ENCODE results near the gene APOBR. TPM values are rescaled to one million over a fixed set of nuclear protein-coding genes. Genes with fewer than 3 reads are reported as not detected.

The APOBR gene
- total and polyA plus RNA-seq, 2 of the 13 experiments (the other 11 are each of a cell fraction or from before 2014, with no cell fraction given) = 0.03 TPM; not detected in 1

- TF ChIP-seq KIAA2018 (CRISPR knock-in tag; IDR thresholded peaks at IDR 0.05; ENCODE audit: borderline replicate concordance) (no peak), PLRG1 (conservative IDR thresholded peaks at IDR 0.05) (no peak), FOSL1 (CRISPR knock-in tag; IDR thresholded peaks at IDR 0.05; ENCODE audit: borderline replicate concordance) (no peak), SRSF9 (IDR thresholded peaks at IDR 0.05; ENCODE audit: borderline replicate concordance, insufficient read depth, low read depth, low read length, poor library complexity, severe bottlenecking) (no peak), FOXK2 (IDR thresholded peaks at IDR 0.05) (no peak), ZNF225 (CRISPR knock-in tag; IDR thresholded peaks at IDR 0.05) (no peak), ZNF761 (CRISPR knock-in tag; conservative IDR thresholded peaks at IDR 0.05) (no peak), ERF (CRISPR knock-in tag; IDR thresholded peaks at IDR 0.05) (0 out of 2 replicates have a peak, but pooled peaks have one; percentile 27), ZMYM4 (CRISPR knock-in tag; IDR thresholded peaks at IDR 0.05) (peak; percentile 51; the same call in 1 of the 2 replicates), ATF7 (IDR thresholded peaks at IDR 0.05) (no peak), ATF7 (CRISPR knock-in tag; IDR thresholded peaks at IDR 0.05) (no peak), RXRB (CRISPR knock-in tag; IDR thresholded peaks at IDR 0.05; ENCODE audit: borderline replicate concordance) (peak; percentile 62; the same call in 1 of the 2 replicates), HDAC2 (CRISPR knock-in tag; IDR thresholded peaks at IDR 0.05) (peak; percentile 60), ZNF619 (CRISPR knock-in tag; IDR thresholded peaks at IDR 0.05) (no peak), ZEB1 (IDR thresholded peaks at IDR 0.05; ENCODE audit: insufficient replicate concordance, low read depth) (no peak), SCMH1 (CRISPR knock-in tag; IDR thresholded peaks at IDR 0.05; ENCODE audit: borderline replicate concordance) (no peak), RFX1 (IDR thresholded peaks at IDR 0.05) (no peak), SALL2 (CRISPR knock-in tag; IDR thresholded peaks at IDR 0.05) (no peak), ZNF468 (CRISPR knock-in tag; IDR thresholded peaks at IDR 0.05) (no peak), ZNF788 (CRISPR knock-in tag; IDR thresholded peaks at IDR 0.05; ENCODE audit: borderline replicate concordance) (peak; percentile 56; the same call in 1 of the 2 replicates)
Observed at GRCh38 chr16:28528463-28528867, 34.0 kb downstream of the APOBR start (continued).

All from HepG2 (cell line).